ENCODE measurements around the gene NUMB.

Gene NUMB

DNA sequence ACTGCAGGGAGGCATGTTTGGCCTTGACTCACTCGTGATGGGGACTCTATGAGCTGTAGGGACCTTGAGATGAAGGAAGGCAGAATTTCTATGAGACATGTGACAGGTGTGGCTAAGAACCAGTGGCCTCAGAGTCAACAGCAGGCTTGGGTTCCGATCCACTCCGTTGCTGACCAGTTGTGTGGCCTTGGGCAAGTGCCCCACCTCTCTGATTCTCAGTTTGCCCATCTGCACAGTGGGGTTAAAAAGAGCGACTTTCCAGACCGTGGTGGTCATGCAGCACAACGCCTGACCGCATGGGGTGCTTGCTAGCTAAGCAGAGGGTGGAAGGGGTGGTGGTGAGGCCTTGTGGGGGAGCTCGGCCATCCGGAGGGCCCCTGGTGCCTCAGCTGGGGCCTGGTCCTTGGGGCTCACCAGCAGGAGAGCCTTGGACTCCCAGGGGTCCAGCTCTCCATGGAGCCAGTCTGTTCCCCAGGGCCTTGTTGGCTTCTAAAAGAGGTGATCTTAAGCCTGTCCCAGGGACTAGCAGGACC is 202.6 kb downstream of the NUMB start:
- DNase-seq = no peak

DNA sequence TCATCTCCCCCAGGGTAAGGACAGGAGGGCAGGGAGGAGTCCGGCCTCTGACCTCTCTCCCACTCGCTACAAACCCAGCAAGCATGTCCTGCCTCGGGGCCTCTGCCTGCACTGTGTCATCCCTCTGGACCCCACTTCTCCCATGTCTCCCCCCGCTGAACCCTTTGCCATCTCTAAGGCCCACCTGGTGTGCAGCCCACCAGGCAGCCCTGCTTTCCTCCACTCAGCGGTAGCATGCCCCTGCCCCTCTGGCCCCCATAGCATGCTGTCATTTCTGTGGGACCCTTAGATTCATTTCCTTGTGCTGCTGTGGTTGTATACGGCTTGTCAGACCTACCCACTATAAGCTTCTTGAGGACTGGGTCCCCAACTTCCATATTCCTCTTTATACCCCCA is 203.3 kb downstream of the NUMB start:
- DNase-seq = no peak

DNA sequence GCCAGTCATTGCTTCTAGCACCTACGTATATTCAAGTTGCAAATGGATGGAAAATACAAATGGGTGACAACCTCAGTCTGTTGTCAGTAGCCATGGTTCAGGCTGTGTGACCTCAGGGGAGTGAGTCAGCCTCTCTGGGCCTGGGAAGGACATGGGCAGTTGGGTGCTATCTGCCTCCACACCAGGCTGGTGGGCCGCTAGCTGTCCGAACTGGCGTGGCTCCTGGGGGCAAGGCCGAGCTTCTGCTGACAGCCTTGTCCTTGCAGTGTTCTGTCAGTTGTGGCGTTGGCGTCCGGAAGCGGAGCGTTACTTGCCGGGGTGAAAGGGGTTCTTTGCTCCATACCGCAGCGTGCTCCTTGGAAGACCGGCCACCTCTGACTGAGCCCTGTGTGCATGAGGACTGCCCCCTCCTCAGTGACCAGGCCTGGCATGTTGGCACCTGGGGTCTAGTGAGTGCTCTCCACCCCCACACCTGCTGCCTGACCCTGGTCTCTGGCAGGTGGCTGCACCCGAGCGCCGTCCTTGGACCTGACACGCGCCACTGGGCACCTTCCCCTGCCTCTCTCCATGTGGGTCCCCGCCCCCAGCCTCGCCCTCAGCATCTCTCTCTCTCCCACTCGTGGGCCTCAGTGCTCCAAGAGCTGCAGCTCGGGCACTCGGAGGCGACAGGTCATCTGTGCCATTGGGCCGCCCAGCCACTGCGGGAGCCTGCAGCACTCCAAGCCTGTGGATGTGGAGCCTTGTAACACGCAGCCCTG is 203.9 kb downstream of the NUMB start:
- no peak for DNase-seq

DNA sequence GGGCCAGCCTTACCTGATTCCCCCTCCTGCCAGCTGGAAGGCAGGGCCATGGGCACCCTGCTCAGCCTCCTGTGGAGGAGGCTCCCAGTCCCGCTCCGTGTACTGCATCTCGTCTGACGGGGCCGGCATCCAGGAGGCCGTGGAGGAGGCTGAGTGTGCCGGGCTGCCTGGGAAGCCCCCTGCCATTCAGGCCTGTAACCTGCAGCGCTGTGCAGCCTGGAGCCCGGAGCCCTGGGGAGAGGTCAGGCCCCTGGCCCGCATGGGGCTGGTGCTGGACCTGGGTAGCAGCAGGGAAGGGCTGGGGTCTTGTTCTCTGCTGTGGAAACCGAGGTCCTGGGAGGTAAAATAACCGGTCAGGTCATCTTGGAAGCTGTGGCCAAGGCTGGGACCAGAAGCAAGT is 204.6 kb downstream of the NUMB start:
- no peak for DNase-seq

DNA sequence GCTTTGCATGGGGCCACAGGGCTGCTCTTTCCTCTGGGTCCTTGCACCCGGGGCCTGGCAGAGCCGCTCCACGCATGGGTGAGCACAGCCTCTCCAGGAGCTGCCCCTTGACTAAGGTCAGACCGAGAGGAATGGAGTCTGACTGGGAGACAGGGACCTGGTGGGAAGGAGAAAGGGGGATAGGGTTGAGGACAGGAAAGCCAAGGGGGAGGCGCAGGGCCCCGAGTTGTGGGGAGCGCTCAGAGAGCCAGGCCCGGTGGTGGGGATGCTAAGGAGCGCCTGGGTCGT is 205.1 kb downstream of the NUMB start:
- DNase-seq = no peak

DNA sequence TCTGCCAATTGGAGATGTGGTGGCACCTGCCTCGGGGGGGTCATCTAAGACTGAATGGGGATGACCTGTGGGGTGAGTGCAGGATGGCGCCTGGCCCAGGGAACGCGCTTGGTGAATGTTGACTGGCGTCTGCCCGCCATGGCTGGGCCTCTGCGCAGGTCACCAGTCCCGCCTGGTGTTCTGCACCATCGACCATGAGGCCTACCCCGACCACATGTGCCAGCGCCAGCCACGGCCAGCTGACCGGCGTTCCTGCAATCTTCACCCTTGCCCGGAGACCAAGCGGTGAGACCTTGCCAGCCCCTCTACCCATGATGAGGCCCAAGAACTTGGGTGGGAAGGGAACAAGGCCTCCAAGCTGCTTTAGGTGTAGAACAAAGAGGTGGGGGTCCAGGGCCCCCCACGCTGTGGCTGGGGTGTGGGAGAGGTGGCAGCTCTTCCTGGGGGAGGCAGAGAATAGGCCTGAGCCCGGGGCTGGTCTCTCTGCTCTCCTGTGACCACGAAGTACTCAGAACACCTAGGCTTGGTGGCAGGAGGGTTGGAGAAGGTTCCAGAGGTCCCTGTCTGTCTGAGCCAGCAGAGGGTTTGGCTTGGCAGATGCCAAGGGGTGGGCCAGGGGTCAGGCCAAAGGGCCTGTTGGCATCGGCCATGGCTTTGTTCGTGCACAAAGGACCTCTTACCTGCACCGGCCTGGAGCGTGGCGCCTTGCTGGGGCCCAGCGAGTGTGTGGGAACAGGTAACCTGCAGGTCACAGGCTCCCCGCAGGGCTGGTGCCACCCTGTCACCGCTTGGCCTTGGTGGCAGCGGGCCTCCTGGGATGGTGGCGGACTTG is 205.6 kb downstream of the NUMB start:
- no peak for DNase-seq

DNA sequence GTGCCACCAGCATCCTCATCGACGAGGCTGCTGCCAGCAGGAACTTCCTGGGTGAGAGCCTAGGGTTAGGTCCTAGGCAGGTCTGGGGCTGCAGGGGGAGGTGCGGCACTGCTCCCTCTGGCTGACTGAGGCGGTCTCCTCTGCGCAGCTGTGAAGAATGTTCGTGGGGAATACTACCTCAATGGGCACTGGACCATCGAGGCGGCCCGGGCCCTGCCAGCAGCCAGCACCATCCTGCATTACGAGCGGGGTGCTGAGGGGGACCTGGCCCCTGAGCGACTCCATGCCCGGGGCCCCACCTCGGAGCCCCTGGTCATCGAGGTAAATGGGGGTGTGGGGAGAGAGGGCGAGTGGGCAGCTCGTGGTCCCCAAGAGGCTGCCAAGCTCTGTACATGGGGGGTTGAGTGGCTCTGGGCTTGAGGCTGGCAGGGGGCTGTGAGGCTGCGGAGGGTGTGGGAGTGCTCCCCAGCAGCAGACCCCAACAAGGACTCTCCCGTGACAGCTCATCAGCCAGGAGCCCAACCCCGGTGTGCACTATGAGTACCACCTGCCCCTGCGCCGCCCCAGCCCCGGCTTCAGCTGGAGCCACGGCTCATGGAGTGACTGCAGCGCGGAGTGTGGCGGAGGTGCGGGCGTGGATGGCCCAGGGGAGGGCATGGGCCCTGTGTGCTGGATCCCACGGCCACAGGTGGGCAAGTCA is 206.7 kb downstream of the NUMB start:
- no peak for DNase-seq

DNA sequence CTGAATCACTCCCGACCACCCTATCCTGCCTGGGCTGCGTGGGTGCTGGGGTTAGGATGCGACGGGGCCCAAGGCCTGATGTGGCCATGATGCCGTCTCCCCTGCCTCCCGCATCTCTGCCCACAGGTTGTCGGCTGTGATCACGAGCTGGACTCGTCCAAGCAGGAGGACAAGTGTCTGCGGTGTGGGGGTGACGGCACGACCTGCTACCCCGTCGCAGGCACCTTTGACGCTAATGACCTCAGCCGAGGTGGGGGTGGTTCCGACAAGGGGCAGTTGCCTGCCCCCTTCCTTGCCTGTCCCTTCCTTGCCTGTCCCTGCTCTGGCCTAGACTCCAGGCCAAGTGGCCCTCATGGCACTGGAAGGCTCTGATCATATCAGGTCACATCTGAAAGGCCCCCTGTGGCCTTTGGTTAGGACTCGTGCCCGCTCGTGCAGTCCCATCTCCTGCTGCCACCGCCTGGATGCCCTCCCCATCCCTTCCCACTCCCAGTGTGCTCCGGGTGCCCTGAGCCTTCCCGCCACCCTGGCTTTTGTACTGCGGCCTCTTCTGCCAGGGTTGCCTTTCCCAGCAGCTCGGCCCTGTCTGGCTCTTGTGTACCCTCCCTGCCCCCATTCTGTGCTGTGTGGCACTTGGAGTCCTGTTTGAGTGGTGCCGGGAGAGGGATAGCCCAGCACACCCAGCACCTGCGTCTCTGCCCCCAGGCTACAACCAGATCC is 207.4 kb downstream of the NUMB start:
- no peak for DNase-seq

DNA sequence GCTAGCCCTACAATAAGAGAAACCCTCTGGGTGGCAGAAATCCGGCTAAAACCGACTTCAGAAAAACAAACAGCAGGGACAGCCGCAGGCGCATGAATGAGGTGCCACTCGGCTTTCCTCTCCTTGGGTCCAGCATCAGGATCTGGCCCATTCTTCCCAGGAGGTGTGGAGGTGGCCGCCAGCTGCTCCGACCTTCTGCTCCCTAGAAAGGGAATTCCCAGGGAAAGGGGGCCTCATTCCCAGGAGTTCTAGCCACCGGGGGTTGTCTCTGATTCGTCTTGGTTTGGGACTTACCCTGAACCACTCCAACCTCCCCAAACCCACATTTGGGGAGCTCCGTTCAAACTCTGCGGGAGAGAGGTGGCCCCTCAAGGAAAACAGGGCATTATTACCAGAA is 208.0 kb downstream of the NUMB start:
- DNase-seq = no peak

DNA sequence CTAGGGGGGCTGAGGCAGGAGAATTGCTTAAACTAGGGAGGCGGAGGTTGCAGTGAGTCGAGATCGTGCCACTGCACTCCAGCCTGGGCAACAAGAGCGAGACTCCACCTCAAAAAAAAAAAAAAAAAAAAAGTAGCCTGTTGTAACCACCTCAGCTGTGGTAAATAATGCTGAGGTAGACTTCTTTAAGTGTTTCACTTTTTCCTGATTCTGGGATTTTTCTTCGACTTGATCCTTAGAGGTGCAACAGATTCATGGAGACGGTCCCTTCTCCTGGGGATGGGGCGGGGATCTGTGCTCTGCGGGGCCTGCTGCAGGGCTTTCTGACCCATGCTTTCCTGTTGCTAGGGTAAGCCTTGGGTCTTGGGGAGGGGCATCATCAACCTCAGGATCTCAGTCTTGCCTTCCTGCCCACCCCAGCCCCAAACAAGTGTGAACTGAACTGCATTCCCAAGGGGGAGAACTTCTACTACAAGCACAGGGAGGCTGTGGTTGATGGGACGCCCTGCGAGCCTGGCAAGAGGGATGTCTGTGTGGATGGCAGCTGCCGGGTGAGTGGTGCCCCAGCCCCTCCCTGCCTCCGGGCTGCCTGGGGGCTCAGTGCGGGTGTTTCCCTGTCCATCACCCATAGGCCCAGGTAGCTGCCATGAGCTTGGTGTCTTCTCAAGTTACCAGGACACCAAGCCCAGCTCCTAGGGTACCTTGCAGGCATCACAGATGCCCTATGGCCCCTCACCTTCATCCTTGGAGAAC is 208.6 kb downstream of the NUMB start:
- DNase-seq = no peak

DNA sequence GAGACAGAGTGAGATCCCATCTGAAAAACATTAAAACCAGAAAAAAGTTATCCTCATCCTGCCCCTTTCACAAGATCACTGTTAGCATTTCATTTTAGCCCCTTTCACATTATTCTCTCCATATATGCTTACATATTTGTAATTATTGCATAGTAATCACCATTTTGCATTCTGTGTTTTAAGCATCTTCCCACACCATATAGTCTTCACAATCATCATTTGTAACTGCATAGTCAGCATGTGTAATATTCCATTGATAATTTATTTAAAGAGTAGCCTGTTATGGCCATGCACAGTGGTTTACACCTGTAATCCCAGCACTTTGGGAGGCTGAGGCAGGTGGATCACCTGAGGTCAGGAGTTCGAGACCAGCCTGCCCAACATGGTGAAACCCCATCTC is 209.2 kb downstream of the NUMB start:
- DNase-seq = no peak

DNA sequence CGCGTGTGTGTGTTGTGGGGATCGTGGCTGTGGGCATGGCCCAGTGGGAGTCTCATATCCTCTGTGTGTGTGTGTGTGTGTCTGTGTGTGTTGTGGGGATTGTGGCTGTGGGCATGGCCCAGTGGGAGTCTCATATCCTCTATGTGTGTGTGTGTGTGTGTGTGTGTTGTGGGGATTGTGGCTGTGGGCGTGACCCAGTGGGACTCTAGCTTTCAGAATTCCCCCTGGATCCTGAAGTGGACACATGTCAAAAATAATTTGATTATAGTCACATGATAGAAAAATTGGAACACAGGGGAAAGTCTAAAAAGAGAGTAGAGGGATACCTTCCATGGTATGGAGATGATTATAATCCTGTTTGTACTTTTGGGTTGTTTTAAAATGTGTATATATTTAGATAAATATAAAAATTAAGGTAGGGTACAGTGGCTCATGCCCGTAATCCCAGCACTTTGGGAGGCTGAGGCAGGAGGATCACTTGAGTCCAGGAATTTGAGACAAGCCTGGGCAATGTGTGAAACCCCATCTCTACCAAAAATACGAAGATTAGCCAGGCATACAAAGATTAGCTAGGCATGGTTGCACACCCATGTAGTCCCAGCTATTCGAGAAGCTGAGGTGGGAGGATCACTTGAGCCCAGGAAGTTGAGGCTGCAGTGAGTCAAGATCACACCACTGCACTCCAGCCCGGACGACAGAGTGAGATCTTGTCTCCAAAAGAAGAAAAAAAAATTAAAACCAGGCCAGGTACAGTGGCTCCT is 210.1 kb downstream of the NUMB start:
- no peak for DNase-seq

DNA sequence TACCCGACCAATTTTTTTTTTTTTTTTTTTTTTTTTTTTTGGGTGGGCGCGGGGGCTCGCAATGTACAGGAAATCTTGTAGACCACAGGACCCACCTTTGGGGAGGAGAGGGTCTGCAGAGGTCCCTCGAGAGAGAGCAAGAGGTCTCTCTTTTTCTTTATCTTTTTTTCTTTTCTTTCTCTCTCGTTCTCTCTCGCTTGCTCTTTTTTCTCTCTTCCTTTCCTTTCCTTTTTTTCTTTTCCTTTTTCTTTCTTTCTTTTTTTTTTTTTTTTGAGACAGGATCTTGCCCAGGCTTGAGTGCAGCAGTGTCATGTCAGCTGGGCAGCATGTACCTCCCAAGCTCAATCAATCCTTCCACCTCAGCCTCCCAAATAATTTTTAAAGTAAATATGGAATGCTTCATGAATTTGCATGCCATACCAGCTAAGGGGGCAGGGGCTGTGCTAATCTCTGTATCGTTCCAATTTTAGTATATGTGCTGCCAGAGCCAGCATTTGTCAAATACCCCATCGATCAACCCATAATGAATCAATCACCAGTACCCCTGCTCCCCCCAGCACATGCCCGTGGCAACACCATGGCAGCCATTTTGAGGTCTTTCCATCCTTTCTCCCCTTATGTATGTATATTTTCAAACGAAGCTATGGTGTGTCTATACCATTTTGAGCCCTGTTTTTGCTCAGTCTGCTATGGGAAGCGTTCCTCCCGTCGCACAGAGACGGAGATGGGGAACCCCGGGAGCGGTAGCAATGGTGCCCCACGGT is 211.8 kb downstream of the NUMB start:
- DNase-seq = no peak

DNA sequence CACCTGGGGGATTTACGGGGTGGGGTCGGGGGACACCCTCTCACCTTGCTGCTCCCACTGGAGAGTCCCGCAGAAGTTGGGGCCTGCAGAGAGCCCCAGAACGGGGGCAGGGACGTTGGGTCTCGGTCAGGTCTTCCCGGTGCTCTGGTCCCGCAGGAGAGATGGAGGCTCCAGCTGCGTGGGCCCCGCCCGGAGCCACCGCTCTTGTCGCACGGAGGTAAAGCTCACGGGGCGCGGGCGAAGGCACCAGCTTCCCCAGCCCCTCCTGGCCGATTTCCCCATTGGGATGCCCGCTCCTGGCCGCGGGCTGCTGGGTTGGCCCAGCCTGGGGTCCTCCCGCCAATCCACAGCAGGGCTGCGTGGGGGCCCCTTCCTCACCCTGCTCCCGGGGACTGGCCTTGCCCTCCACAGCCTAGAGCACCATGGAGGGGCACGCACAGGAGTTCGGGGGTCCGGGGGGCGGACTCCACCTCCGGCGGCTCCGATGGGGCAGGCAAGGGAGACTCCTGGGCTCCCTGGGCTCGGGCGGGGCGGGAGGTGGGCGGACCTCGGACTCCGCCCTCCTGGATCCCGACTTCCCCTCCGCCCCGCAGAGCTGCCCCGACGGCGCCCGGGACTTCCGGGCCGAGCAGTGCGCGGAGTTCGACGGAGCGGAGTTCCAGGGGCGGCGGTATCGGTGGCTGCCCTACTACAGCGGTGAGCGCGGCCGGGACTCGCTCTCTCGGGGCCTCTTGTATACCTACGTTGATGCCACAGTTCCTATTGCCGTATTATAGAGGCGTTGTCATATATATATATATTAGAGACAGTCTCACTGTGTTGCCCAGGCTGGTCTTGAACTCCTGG is 212.6 kb downstream of the NUMB start:
- DNase-seq = peak; percentile 56

DNA sequence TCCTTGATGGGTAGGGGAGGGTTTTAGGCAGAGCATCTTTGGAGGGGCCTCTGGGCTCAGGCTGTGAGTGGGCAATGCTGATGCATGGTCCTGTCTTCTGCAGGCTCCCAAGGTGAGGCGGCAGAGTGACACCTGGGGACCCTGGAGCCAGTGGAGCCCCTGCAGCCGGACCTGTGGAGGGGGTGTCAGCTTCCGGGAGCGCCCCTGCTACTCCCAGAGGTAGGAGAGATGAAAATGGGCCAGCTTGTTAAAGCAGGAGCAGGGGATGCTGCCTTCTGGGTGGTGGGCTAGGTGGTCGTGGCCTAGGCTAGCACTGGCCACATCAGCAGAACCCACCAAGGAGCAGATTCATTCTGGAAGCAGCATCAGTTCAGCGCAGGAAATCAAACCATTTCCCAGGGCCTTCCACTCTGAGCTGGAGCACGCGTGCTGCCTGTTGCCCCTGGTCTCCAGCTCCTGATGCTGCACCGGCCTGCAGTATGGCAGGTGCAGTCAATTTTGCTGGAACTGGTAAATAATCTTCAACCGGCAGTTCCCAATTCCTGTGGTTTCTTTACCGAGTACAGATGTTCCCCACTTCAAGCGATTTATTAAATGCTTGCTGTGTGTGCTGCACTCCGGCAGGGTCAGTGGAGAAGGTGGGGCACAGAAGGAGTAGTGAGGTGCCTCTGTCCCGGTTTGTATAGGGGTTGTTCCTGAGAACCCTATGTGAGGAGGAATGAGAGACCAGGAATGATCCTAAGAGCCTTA is 213.6 kb downstream of the NUMB start:
- DNase-seq = no peak

DNA sequence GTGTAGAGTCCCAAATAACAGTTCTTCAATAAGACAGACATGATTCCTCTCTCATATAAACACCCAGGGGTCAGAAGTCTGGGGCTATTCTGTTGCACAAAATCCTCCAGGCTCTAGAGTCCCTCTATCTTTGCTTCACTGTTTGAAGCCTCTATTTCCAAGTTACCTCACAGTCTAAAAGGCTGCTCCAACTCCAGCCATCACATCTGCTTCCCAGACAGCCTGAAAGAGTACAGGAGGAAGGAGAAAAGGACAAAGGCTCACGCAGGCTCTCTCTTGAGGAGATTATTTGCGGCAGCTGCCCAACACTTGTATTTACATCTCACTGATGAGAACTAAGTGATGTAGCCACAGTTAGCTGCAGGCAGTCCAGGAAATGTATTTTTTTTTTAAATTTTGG is 214.6 kb downstream of the NUMB start:
- DNase-seq = no peak

DNA sequence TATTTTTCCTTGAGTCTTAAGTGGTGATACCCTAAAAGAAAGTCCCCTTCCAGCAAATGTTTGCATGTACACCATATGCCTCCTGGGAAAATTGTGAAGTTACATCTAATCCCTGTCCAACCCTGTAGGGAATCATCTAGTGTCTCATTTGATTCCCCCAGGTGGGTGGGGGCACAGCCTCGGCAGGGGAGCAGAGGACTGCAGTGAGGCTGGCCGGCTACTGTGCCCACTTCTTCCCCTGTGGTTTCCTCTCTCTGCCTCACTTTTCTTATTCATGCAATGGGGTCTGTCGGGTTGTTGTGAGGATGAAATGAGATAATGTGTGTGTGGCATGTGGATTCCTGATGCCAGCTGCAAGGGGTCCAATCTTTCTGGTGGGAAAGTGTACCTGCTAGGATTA is 215.0 kb downstream of the NUMB start:
- no peak for DNase-seq

DNA sequence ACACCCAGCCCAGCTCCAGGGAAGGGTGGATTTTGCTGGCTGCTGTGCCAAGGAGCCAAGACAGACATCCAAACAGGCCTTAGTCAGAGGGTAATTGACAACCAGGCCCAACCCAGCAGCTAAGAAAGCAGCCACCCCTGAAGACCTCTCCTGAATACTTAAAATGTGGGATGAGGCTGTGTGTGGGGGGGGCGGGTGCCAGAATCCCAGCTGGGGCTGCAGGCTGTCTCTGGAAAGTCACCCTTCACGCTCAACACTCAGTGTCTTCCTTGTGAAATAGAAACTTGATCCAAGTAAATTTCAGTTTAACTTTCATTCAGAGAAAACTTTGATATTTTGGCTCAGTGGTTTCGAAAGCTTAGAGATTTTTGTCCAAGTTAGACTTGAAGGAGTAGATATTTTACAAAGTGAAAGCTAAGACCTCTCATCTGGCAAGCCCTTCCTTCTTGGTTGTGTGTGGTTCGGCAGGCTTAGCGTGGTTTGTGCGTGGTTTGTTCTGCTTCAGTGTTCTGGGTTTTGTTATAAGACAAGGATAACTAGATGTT is 215.9 kb downstream of the NUMB start:
- DNase-seq = no peak

Measured in CD4-positive, alpha-beta T cell treated with Interleukin-6 for 4 hours (primary cell).